ENCODE measurements around the gene PPP1R15B. TPM values are rescaled to one million over a fixed set of nuclear protein-coding genes. Genes with fewer than 3 reads are reported as not detected.

PPP1R15B gene
- total and polyA plus RNA-seq, 2 of the 4 experiments (the other 2 are of a cell fraction) = 14.9 to 15.0 TPM

GRCh38 chr1:204447736-204448135 lies 36.1 kb upstream of the PPP1R15B start:
- Histone ChIP-seq H2AK5ac (ENCODE audit: low read depth, low read length) (no peak overlapping the region), H2BK15ac (ENCODE audit: low read depth, low read length) (no peak overlapping the region), H3K4me1 (ENCODE audit: control insufficient read depth, insufficient read depth, low read length) (no peaks in the 10 kb centered on the region), H3K56ac (ENCODE audit: extremely low read depth, insufficient read depth, low read length) (no peak overlapping the region), H3K4me2 (ENCODE audit: low read depth, low read length) (no peak overlapping the region), H3K36me3 (ENCODE audit: control insufficient read depth, insufficient read depth, low read length) (peaks cover 13% of the 10 kb centered on the region), H4K8ac (ENCODE audit: low read depth in 2 of 2, low read length in 2 of 2) (no peak overlapping the region), H3K23ac (ENCODE audit: low read depth, low read length) (no peak overlapping the region), H3K9me3 (ENCODE audit: control insufficient read depth, insufficient read depth, low read length) (no peaks in the 10 kb centered on the region), H4K20me1 (ENCODE audit: insufficient read depth, low read length) (no peaks in the 10 kb centered on the region; the same call in 1 of the 2 replicates), H3K14ac (replicated peaks; ENCODE audit: low read depth, low read length) (no peak overlapping the region), H3K4ac (ENCODE audit: low read depth, low read length) (no peak overlapping the region), H2AK9ac (replicated peaks; ENCODE audit: low read depth, low read length, poor library complexity) (no peak overlapping the region), H3K18ac (ENCODE audit: low read depth, low read length) (no peak overlapping the region), H3K27ac (ENCODE audit: insufficient read depth, low read length) (no peak overlapping the region), H2AFZ (replicated peaks; ENCODE audit: low read length, poor library complexity) (no peak overlapping the region), H2BK120ac (ENCODE audit: low read depth, low read length) (no peak overlapping the region), H3K9ac (ENCODE audit: low read depth, low read length) (no peak overlapping the region), H3K4me3 (ENCODE audit: insufficient read depth, low read depth, low read length) (no peak overlapping the region), H3K9me1 (ENCODE audit: insufficient read depth, low read length) (no peaks in the 10 kb centered on the region), H4K5ac (ENCODE audit: low read depth, low read length) (no peak overlapping the region), H2BK20ac (ENCODE audit: low read depth, low read length) (no peak overlapping the region), H3K27me3 (ENCODE audit: control insufficient read depth, insufficient read depth, low read length) (no peaks in the 10 kb centered on the region), H4K91ac (ENCODE audit: insufficient read depth, low read depth, low read length) (no peak overlapping the region), H2BK5ac (ENCODE audit: low read depth, low read length, poor library complexity, severe bottlenecking) (no peak overlapping the region), H3K79me1 (ENCODE audit: low read depth in 1 of 2, low read length in 2 of 2) (no peaks in the 10 kb centered on the region)
- ChIA-PET POLR2A (ENCODE audit: unreplicated experiment) (no interaction called here), CTCF (interaction anchor here (1.4 to 2.6 kb wide), 4 partner anchors 10 to 54 kb away, joined by 4 to 30 read pairs (median 16); partner anchors contain the start of gene PIK3C2B)
- no peak for ATAC-seq (ENCODE audit: low read depth)
- in situ Hi-C loops (cut with MboI; ENCODE audit: low sequenced_read_pairs) (loop anchor here (5.0 kb wide), 1 partner anchor 55 kb away; no protein-coding TSS in a partner anchor), dilution Hi-C loops (cut with HindIII; ENCODE audit: low sequenced_read_pairs, unreplicated experiment) (no loop called here), intact Hi-C loops (cut with micrococcal nuclease) (loop anchor here (2.0 kb wide), 1 partner anchor 359 kb away; no protein-coding TSS in a partner anchor)
- WGBS, 2 experiments (ENCODE audit: extremely low coverage in 2 of 2, insufficient read length in 1 of 2) = no CpG with 5 or more reads among the region's 4 CpGs
- TF ChIP-seq MAFK (IDR thresholded peaks at IDR 0.05; ENCODE audit: low read depth, low read length) = no peak
- no peak for TF ChIP-seq CTCF (conservative IDR thresholded peaks at IDR 0.05; ENCODE audit: low read depth, low read length)
- no peak for TF ChIP-seq RAD21 (IDR thresholded peaks at IDR 0.05; ENCODE audit: low read length)
- TF ChIP-seq MXI1 (IDR thresholded peaks at IDR 0.05; ENCODE audit: borderline replicate concordance, low read depth, low read length) = no peak
- no peak for TF ChIP-seq FOS (IDR thresholded peaks at IDR 0.05; ENCODE audit: low read depth, low read length)
- TF ChIP-seq NFE2L2 (IDR thresholded peaks at IDR 0.05; ENCODE audit: low read depth, low read length) = no peak
- no peak for TF ChIP-seq USF2 (IDR thresholded peaks at IDR 0.05; ENCODE audit: low read depth, low read length)
- TF ChIP-seq MAZ (IDR thresholded peaks at IDR 0.05; ENCODE audit: borderline replicate concordance, low read depth, low read length) = no peak
- TF ChIP-seq CEBPB (IDR thresholded peaks at IDR 0.05; ENCODE audit: low read depth, low read length) = no peak
- no TSS peak for BruUV-seq (replicated peaks)
- DNase-seq = no peak
